Subcutaneous adipose tissue (tissue), 4 donors: ENCODE measurements around the gene MRAS. TPM values are rescaled to one million over a fixed set of nuclear protein-coding genes. Genes with fewer than 3 reads are reported as not detected.

Source experiments
- CTCF ChIP-seq: fragments of 450-650 bp; IDR thresholded peaks from one replicate; pipeline ENCODE4 v1.5.1; 2016; ENCODE audit warnings: low read depth, mild to moderate bottlenecking, control low read depth, antibody characterized with exemption, moderate library complexity
- total RNA-seq, 4 donors: library from RNA; depleted of rRNA; stranded (reverse); fragments of >200 nt; gene quantifications; one replicate each; pipeline ENCODE4 v1.1.0, GENCODE V29; 2016

The MRAS gene
- total RNA-seq, 4 donors from 2014 or later, result 121 to 219 (median 148) TPM

DNA sequence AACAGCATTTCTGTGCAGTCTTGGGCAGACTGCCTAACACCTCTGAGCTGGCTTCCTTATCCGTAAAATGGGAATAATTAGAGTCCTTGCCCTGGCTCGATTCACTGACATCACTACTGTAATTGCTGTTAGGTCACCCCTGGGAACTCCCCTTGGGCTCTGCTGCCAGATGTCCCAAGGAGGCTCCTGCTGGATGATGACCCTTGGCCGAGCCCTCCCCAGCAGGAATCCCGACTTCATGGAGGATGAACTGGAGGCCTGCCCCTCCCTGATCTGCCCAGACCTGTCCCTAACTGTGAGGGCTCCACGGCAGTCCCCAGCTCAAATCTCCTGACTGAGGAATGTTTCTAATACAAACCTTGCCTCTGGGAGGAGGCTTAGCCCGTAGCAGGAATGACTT, 104.1 kb downstream of the MRAS start:
- TF ChIP-seq CTCF, result no peak

Other genes starting within 250 kb of the MRAS start
- gene DZIP1L, start 233.0 kb upstream of the MRAS start, total RNA-seq, result 10 to 100 TPM; 11.9 to 33.3 (median 19.3) TPM
- not detected for gene A4GNT, start 216.2 kb upstream of the MRAS start, total RNA-seq
- gene DBR1, start 173.7 kb upstream of the MRAS start, total RNA-seq, result 10 to 100 TPM; 10.3 to 15.8 (median 13.2) TPM
- gene ARMC8, start 161.3 kb upstream of the MRAS start, total RNA-seq, result 100 to 1,000 TPM in 1 of 4 donors, 10 to 100 TPM in 3; 65.2 to 138 (median 77.1) TPM
- under 1 TPM in 1 of 4 donors, not detected in 3; 0.66 TPM for gene NME9, start 18.7 kb upstream of the MRAS start, total RNA-seq
- gene ESYT3, start 86.0 kb downstream of the MRAS start, total RNA-seq, result under 1 TPM in 2 of 4 donors, not detected in 2; 0.17 to 0.44 TPM
- 10 to 100 TPM; 13.0 to 25.3 (median 17.5) TPM for gene CEP70, start 245.7 kb downstream of the MRAS start, total RNA-seq